Hematopoietic multipotent progenitor cell treated with erythropoietin and hydrocortisone succinate and interleukin-3 and kit ligand, for 8 days (in vitro differentiated cells): ENCODE data around the gene PRKAG1.

ENCODE experiments used
- DNase-seq: peaks from one replicate; pipeline ENCODE4 v3.0.0-alpha.2; 2015

Gene PRKAG1

DNA sequence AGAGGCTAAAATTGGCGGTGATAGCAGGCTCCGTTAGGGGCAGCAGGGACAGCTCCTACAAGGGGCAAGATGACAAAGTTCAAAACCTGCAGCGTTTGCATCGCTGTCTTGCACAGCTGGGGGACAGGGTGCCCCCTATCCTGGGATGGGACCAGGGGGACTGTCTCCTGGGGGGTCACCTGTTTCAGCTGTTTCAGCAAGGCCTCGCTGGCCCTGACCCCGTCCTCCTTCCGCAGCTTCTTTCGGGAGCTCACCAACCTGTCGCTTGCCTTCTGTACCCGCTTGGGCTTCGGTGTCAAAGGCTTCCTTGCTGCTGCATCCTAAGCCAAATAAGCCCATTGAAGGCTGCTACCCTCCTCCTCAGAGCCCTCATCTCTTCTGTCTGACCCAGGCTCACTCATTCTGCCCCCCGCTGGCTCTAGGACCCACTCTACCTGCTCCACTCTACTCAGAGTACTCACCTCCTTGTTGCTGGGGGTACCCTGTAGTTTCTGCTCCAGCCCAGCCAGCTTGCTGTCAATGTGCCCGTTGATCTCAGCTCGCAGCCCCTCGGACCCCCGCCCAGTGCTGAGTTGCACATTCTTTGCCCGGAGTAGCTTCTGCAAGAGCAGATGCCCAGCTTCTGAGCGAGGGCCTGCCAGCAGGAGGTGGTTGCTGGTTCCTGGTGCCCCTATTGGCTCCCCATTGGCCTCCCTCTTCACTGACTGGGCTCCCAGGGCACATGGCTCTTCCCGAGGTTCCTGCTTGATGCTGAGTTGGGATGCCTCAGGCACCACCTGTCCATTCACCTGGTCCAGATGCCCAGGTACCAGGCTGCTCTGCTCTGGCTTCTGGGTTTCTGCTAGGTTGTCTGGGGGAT lies 12.4 kb upstream of the PRKAG1 start:
- DNase-seq, result no peak

DNA sequence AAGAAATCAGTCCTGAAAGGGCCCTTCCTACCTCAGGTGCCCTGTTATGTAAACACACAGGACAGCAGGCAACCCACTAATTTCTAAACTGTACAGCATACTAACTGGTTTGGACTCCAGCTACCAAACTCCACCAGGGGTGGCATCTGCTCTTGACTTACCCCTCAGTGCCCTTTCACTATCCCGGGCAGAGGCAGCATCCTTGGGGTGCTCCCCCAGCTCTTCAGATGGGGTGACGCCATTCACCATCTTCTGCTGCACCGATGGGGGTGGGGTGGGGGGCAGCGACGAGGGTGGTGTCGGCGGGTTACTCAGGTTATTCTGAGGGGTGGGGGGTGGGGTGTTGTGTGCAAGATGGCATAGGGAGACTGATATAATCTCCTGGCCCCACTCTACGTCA lies 11.5 kb upstream of the PRKAG1 start:
- DNase-seq, result no peak

- DNase-seq, result no peak
Measured at GRCh38 chr12:49028666-49029275, 10.2 kb upstream of the PRKAG1 start.

GRCh38 chr12:49027846-49028555 lies 9.4 kb upstream of the PRKAG1 start:
- no peak for DNase-seq

- no peak for DNase-seq
Measured at GRCh38 chr12:49026678-49027480, 8.3 kb upstream of the PRKAG1 start.

DNA sequence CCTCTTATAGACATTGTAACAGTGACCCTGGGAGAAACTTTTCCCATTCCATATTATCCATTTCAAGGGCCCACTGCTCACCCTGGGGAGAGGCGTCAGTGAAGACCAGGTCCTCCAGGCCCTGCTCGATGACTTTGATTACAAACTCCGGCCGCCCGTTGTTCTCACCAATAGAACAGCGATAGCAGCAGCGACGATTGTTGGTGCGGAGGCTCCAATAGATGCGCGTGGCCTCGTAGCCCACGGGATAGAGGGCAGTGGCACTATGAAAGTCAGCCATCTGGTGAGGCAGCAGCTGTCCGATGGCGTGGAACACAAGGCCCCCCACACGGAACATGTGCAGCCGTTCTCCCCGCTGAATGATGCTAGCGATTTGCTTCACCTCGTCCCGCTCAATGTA lies 7.5 kb upstream of the PRKAG1 start:
- no peak for DNase-seq

DNA sequence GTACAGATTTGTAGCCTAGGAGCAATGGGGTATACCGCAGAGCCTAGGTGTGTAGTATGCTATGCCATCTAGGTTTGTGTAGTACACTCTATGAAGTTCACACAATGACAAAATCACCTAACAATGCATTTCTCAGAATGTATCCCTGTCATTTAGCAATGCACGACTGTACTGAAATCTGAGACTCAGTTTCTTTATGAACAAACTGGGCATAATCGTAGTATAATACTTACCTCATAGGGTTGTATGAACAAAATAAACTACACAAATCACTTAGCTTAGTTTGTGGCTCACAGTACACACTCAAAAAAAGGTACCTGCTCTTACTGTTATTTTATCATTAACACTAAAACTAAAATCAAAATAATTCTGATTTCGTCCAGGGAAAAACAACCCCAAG lies 6.9 kb upstream of the PRKAG1 start:
- DNase-seq, result no peak

- no peak for DNase-seq
Measured at GRCh38 chr12:49024543-49024942, 6.0 kb upstream of the PRKAG1 start.

- no peak for DNase-seq
Measured at GRCh38 chr12:49023812-49024211, 5.2 kb upstream of the PRKAG1 start.

GRCh38 chr12:49022558-49023178 lies 4.1 kb upstream of the PRKAG1 start:
- DNase-seq, result no peak

- DNase-seq, result no peak
Measured at GRCh38 chr12:49021292-49021915, 2.8 kb upstream of the PRKAG1 start.

GRCh38 chr12:49020441-49020840 lies 1.9 kb upstream of the PRKAG1 start:
- no peak for DNase-seq

DNA sequence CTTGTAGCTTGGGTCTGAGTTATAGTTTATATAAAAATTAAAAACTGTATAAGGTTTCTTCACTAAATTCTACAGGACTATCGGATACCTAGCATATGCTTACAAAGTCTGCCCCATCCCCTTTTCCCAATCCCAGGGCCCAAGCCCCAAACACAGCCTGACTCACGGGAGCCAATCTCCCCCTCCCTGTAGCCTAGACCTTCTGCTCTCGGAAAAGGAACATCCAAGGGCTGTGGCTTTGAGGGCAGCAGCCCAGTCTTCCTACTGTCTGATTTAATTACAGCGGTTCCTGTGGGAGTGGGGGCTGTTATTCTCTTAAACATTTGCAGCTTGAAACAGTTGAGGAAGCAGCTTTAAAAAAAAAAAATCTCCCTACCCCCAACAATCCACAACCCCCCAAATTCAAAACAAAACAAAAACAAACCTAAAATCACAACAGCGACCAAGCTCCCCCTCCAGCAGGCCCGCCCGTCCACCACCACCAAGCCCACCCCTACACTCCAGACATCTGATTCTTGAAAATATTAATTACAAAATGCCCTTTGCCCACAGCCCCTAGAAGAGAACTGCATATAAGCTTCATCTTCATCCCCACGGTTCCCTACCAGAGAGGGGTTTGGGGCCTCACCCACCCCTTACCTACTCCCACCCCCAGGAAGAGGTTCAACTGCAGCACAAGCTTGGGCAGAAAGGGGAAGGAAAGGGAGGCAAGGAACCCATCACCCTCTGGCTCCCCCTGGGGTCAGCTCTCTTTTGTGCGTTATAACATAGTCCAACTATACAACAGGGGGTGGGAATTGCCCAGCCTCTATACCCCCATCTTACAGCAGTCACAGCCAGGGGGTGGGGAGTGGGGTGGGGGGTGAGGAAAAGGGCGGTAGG lies 1.1 kb upstream of the PRKAG1 start:
- DNase-seq, result peak; percentile 80

- no peak for DNase-seq
Measured at GRCh38 chr12:49019120-49019430, 499 bp upstream of the PRKAG1 start.

GRCh38 chr12:49017891-49018260 lies 700 bp downstream of the PRKAG1 start:
- DNase-seq, result peak; percentile 75

GRCh38 chr12:49015196-49015595 lies 3.4 kb downstream of the PRKAG1 start:
- peak; percentile 90 for DNase-seq

DNA sequence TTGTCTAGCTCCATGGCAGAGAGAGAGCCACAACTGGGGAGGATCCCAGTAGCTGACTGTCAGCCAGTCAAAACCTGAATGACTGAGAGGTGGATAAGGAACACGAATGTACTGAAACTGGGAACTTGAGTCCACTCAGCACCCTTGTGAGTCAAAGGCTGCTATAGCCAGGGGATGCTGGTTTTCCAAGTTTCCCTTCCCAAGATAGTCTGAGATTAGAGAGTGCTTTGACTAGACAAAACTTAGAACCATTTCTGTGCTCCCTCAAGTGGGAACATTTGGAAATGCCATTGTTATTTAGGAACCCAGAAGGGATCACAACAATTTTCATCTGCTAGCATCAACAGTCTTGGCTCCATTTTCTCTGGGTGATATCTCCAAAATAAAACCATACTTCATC lies 4.0 kb downstream of the PRKAG1 start:
- peak; percentile 46 for DNase-seq

GRCh38 chr12:49013428-49013827 lies 5.1 kb downstream of the PRKAG1 start:
- peak; percentile 65 for DNase-seq

DNA sequence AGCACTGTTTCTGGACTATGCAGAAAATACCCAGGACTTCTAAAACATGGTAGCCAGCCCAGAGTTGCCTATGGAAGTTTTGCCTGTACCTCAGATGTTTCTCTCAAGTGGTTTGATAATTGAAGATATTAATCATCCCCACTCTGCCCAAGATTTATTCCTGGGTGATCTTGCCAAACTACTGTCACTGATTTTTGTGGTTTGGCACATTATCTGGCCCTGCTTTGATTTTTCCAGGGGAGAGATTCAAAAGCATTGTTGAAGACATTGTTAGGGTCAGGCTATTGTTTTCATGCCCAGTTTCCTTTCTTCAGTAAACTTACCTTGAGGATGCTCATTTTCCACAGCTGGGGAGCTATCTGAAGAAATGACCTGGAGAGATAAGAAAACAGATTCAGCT lies 5.8 kb downstream of the PRKAG1 start:
- DNase-seq, result peak; percentile 20

DNA sequence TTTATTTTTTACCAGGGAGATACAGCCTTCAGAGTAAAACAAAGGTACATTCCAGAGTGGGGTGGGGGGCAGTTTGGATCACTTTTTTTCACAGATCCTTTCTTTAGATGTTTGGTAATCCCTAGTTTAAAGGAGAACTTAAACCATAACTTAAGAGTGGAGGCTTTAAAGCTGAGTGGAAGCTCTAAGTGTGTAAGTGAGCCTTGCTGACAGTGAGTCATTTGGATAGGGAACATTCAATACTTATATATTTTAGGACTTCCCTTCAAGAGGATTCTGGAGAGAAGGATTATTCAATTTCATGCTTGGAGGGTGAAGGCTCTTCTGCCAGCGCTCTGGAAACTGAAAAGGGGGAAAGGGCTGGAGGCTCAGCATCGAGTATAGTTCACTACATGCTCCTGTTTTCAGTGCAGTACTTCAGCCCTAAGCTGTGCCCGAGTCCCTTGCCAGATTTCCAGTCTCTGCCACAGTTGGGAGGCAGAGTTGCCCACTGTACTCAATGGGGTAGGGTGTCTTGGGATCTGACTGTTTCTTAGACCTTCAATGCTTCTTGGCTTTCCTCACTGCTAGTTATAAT lies 8.4 kb downstream of the PRKAG1 start:
- DNase-seq, result no peak

GRCh38 chr12:49008943-49009342 lies 9.6 kb downstream of the PRKAG1 start:
- no peak for DNase-seq
